Lung (tissue), 12 donors: ENCODE results near the gene ZFR. TPM values are rescaled to one million over a fixed set of nuclear protein-coding genes. Genes with fewer than 3 reads are reported as not detected.
"Not testable (repeated sequence)": the region's sequence is repeated elsewhere in the genome, so short reads cannot be mapped to it uniquely, and the experiment has no call there.

Experiments
- ATAC-seq: fragments of 200-7000 bp; cut with Tn5 transposase; one replicate; pipeline ENCODE4 v1.9.1; 2020; ENCODE audit warnings: moderate number of reproducible peaks; ENCODE audit not compliant: insufficient read depth, low FRiP score
- DNase-seq, 3 donors: peaks; one replicate each; pipeline ENCODE4 v3.0.0-alpha.2; 2013 to 2017
- H3K27ac ChIP-seq, 2 donors: one replicate each; pipeline ENCODE4 v1.5.1; 2013; ENCODE audit warnings: mild to moderate bottlenecking in 2 of 2, moderate library complexity in 2 of 2, control low read depth in 1 of 2, inconsistent platforms in 1 of 2, low read depth in 1 of 2, low read length in 1 of 2
- H3K27me3 ChIP-seq, 3 donors: one replicate each; pipeline ENCODE4 v1.5.1; 2013; ENCODE audit warnings: low read length in 2 of 3; ENCODE audit not compliant: control insufficient read depth in 3 of 3, insufficient read depth in 3 of 3
- H3K36me3 ChIP-seq, 4 donors: one replicate each; pipeline ENCODE4 v1.5.1; 2013; ENCODE audit warnings: low read length in 4 of 4, mild to moderate bottlenecking in 1 of 4, moderate library complexity in 1 of 4; ENCODE audit not compliant: control insufficient read depth in 4 of 4, insufficient read depth in 4 of 4
- H3K4me1 ChIP-seq, 5 donors: one replicate each; pipeline ENCODE4 v1.5.1; 2013; ENCODE audit warnings: low read length in 5 of 5, mild to moderate bottlenecking in 2 of 5, moderate library complexity in 1 of 5; ENCODE audit not compliant: control insufficient read depth in 5 of 5, insufficient read depth in 5 of 5
- H3K4me3 ChIP-seq: one replicate; pipeline ENCODE4 v1.5.1; 2013; ENCODE audit warnings: mild to moderate bottlenecking, control low read depth, moderate library complexity
- H3K9ac ChIP-seq, 2 donors: one replicate each; pipeline ENCODE4 v1.5.1; 2013; ENCODE audit warnings: low read length in 2 of 2, control low read depth in 1 of 2; ENCODE audit not compliant: insufficient read depth in 1 of 2
- H3K9me3 ChIP-seq, 4 donors: one replicate each; pipeline ENCODE4 v1.5.1; 2013; ENCODE audit warnings: low read length in 3 of 4, mild to moderate bottlenecking in 1 of 4, moderate library complexity in 1 of 4; ENCODE audit not compliant: control insufficient read depth in 4 of 4, insufficient read depth in 3 of 4
- WGBS, 2 donors: extraction: QIAGEN DNeasy Blood & Tissue Kit; methylation state at CpG; one replicate each; pipeline ENCODE4 v1.1.7; 2013; 5-methylcytosine and 5-hydroxymethylcytosine counted together
- polyA plus RNA-seq, 2 donors: library from polyadenylated mRNA; stranded (reverse); fragments of 200-250 nt; gene quantifications; one replicate each; pipeline ENCODE4 v1.2.1, GENCODE V29; 2013
- total RNA-seq, 2 donors: library from RNA; depleted of rRNA in 1 of 2; stranded (reverse); fragments of >200 nt in 1 of 2; gene quantifications; one replicate each; pipeline ENCODE4 v1.2.1, GENCODE V29; 2014 to 2021
- TF ChIP-seq, protein P1 (sequence below): IDR thresholded peaks from 2 replicates; pipeline ENCODE4 v1.5.1; 2012; ENCODE audit warnings: mild to moderate bottlenecking; ENCODE audit errors: control extremely low read depth, extremely low read depth
- donor health status: control.
- donor health status: control.
- donor health status: Bipolar disorder and iron deficiency.
- donor health status: healthy.
- donor health status: DM: yes; HTN: yes; CAD: no.

The ZFR gene
- total and polyA plus RNA-seq, 4 donors: 23.0 to 91.8 (median 37.9) TPM

DNA sequence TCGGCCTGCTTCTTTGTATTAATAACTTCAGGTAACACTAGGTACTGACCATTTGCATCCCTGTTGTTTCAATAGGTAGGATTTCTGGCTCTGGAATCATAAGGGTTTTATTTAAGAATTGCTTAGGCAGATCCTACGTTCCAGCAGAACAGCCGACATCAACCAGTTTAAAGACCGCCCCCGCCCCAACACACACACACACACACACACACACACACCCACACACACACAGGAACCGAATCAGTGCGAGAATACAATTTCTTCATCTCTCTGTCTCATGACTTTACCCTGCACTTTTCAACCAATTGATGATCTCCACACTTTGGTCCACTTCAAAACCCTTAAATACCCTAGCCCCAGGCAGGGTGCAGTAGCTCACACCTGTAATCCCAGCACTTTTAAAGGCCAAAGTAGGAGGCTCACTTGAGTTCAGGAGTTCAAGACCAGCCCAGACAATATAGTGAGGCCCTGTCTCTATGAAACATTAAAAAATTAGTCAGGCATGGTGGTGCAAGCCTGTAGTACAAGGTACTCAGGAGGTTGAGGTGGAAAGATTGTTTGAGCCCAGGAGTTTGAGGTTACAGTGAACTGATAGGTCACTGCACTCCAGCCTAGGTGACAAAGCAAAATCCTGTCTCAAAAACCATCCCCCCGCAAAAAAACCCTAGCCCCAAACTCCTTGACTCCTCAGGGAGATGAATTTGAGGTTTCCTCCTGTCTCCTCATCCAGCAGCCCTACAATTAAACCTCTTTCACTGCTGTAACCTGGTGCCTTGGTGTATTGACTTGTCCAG, 129.1 kb downstream of the ZFR start:
- no peak overlapping the region for H3K4me3 ChIP-seq
- H3K4me1 ChIP-seq: peaks cover 3 to 11% (median 7%) of the 10 kb centered on the region in 5 donors
- DNase-seq (no peak), ATAC-seq (no peak)
- no peaks in the 10 kb centered on the region for H3K36me3 ChIP-seq
- H3K27me3 ChIP-seq: no peaks in the 10 kb centered on the region
- WGBS, 2 donors: 69 to 88% methylated on average over 8 of the region's 8 CpGs
- no peak overlapping the region for H3K27ac ChIP-seq
- H3K9ac ChIP-seq: no peak overlapping the region
- H3K9me3 ChIP-seq: no peaks in the 10 kb centered on the region
- TF ChIP-seq, protein P1, sequence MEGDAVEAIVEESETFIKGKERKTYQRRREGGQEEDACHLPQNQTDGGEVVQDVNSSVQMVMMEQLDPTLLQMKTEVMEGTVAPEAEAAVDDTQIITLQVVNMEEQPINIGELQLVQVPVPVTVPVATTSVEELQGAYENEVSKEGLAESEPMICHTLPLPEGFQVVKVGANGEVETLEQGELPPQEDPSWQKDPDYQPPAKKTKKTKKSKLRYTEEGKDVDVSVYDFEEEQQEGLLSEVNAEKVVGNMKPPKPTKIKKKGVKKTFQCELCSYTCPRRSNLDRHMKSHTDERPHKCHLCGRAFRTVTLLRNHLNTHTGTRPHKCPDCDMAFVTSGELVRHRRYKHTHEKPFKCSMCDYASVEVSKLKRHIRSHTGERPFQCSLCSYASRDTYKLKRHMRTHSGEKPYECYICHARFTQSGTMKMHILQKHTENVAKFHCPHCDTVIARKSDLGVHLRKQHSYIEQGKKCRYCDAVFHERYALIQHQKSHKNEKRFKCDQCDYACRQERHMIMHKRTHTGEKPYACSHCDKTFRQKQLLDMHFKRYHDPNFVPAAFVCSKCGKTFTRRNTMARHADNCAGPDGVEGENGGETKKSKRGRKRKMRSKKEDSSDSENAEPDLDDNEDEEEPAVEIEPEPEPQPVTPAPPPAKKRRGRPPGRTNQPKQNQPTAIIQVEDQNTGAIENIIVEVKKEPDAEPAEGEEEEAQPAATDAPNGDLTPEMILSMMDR: no peak

- WGBS, 2 donors: 68 to 84% methylated on average over 5 of the region's 5 CpGs
- no peaks in the 10 kb centered on the region for H3K27me3 ChIP-seq
- peak in 2 of 3 donors; percentile 21 to 40 for DNase-seq
- H3K4me3 ChIP-seq: no peak overlapping the region
- no peak for ATAC-seq
- no peaks in the 10 kb centered on the region for H3K36me3 ChIP-seq
- no peak overlapping the region for H3K27ac ChIP-seq
- no peak overlapping the region for H3K9ac ChIP-seq
- no peaks in the 10 kb centered on the region for H3K9me3 ChIP-seq
- TF ChIP-seq, protein P1: no peak
- peaks cover 3 to 11% (median 9%) of the 10 kb centered on the region in 5 donors for H3K4me1 ChIP-seq
Measured at GRCh38 chr5:32314658-32315057, 129.9 kb downstream of the ZFR start.

DNA sequence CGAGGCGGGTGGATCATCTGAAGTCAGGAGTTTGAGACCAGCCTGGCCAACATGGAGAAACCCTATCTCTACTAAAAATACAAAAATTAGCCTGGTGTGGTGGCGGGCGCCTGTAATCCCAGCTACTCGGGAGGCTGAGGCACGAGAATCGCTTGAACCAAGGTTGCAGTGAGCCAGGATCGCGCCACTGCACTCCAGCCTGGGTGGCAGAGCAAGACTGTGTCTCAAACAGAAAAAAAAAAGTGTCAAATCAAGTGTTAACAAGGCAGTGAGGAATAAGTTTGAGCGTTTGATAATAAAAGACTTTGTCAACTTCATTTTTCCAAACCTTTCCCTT, 130.4 kb downstream of the ZFR start:
- not testable (repeated sequence) for H3K4me3 ChIP-seq
- H3K4me1 ChIP-seq: peaks cover 3 to 12% (median 9%) of the 10 kb centered on the region in 5 donors

GRCh38 chr5:32312595-32313332, 131.8 kb downstream of the ZFR start, which contains the start of gene MTMR12:
Gene MTMR12 (minus strand): TSS chr5:32312939. CDS start chr5:32312838, 101 bp downstream.
- DNase-seq (peak; percentile 100), ATAC-seq (peak; percentile 96)
- peak within 1 kb of the TSS; percentile 70 to 85 for H3K9ac ChIP-seq
- peak within 1 kb of the TSS; percentile 98 to 99 for H3K27ac ChIP-seq
- H3K9me3 ChIP-seq: no peaks in the 10 kb centered on the region
- peaks cover 7 to 20% (median 11%) of the 10 kb centered on the region in 5 donors for H3K4me1 ChIP-seq
- TF ChIP-seq, protein P1: no peak
- no peaks in the 10 kb centered on the region for H3K27me3 ChIP-seq
- no peaks in the 10 kb centered on the region for H3K36me3 ChIP-seq
- WGBS, 2 donors: 0 to 1% methylated on average over 55 to 83 of the region's 83 CpGs
- peak within 1 kb of the TSS; percentile 89 for H3K4me3 ChIP-seq

More for the DNA sequence above, 130.4 kb downstream of the ZFR start:
- WGBS, 2 donors: 60 to 84% methylated on average over 10 of the region's 10 CpGs
- not testable (repeated sequence) for H3K9ac ChIP-seq, ATAC-seq, H3K36me3 ChIP-seq, H3K9me3 ChIP-seq, H3K27me3 ChIP-seq, H3K27ac ChIP-seq
- peak in 1 of 3 donors; percentile 33 for DNase-seq
